ENCODE measurements around the gene JAZF1. TPM values are rescaled to one million over a fixed set of nuclear protein-coding genes. Genes with fewer than 3 reads are reported as not detected.

Gene JAZF1
- total and polyA plus RNA-seq, 2 of the 8 experiments (the other 6 are each of a cell fraction or from before 2014, with no cell fraction given): 2.6 to 21.8 TPM

- Histone ChIP-seq H2AK5ac (ENCODE audit: low read depth, low read length) (no peak overlapping the region), H2BK12ac (ENCODE audit: low read depth, low read length) (no peak overlapping the region), H4K20me1 (replicated peaks in 1 of 2; ENCODE audit: control insufficient read depth in 1 of 2, insufficient read depth in 2 of 2, low read length in 2 of 2) (no peaks in the 10 kb centered on the region), H3K79me1 (ENCODE audit: low read depth, low read length) (no peaks in the 10 kb centered on the region), H3K23ac (ENCODE audit: insufficient read length) (no peak overlapping the region), H3K9me3 (ENCODE audit: insufficient read depth in 2 of 2, low read depth in 1 of 2, low read length in 1 of 2) (0 out of 4 replicates have a peak, but pooled peaks cover 0 to under 1% of the 10 kb centered on the region in 2 experiments), H2AFZ (ENCODE audit: low read length) (no peak overlapping the region), H3K4ac (replicated peaks; ENCODE audit: insufficient read length, low read depth, low read length) (no peak overlapping the region), H3K79me2 (ENCODE audit: control insufficient read depth in 1 of 2, insufficient read depth in 2 of 2, low read length in 2 of 2) (no peaks in the 10 kb centered on the region), H3K23me2 (ENCODE audit: low read depth, low read length) (no peaks in the 10 kb centered on the region), H2BK15ac (ENCODE audit: low read length) (no peak overlapping the region), H3K27ac (ENCODE audit: low read depth, low read length) (no peak overlapping the region), H3K9ac (replicated peaks in 1 of 4; ENCODE audit: extremely low read depth in 1 of 4, low read depth in 3 of 4, low read length in 3 of 4) (no peak overlapping the region), H3K56ac (replicated peaks; ENCODE audit: insufficient read length, low read depth, low read length) (no peak overlapping the region), H3K4me1 (replicated peaks in 1 of 4; ENCODE audit: control insufficient read depth in 3 of 4, insufficient read depth in 4 of 4, low read length in 3 of 4) (no peaks in the 10 kb centered on the region), H2BK20ac (ENCODE audit: low read length) (no peak overlapping the region), H4K91ac (replicated peaks; ENCODE audit: insufficient read length, low read length) (no peak overlapping the region), H3K4me2 (ENCODE audit: insufficient read depth in 1 of 2, low read depth in 2 of 2, low read length in 2 of 2) (no peak overlapping the region), H4K5ac (ENCODE audit: insufficient read length, low read depth, low read length) (no peak overlapping the region), H2BK5ac (ENCODE audit: low read depth, low read length) (no peak overlapping the region), H3K18ac (ENCODE audit: extremely low read depth, low read length) (no peak overlapping the region), H3K36me3 (ENCODE audit: control insufficient read depth in 2 of 4, insufficient read depth in 4 of 4, low read length in 3 of 4) (no peaks in the 10 kb centered on the region), H2BK120ac (replicated peaks; ENCODE audit: low read depth, low read length) (no peak overlapping the region), H3K14ac (ENCODE audit: insufficient read length) (no peak overlapping the region), H4K8ac (ENCODE audit: extremely low read depth, insufficient read depth, low read length) (no peak overlapping the region), H3K4me3 (ENCODE audit: extremely low read depth in 1 of 4, insufficient read depth in 2 of 4, low read depth in 3 of 4, low read length in 4 of 4) (no peak overlapping the region), H3K27me3 (replicated peaks in 1 of 4; ENCODE audit: control insufficient read depth in 3 of 4, extremely low read depth in 1 of 4, insufficient read depth in 3 of 4, low read length in 3 of 4) (no peaks in the 10 kb centered on the region)
- no peak for TF ChIP-seq SIN3A (conservative IDR thresholded peaks at IDR 0.05 in 1 of 2, IDR thresholded peaks at IDR 0.05 in 1 of 2; ENCODE audit: low read depth in 1 of 2, low read length in 2 of 2)
- no peak for TF ChIP-seq CEBPB (IDR thresholded peaks at IDR 0.05; ENCODE audit: low read depth, low read length)
- TF ChIP-seq, protein P1, sequence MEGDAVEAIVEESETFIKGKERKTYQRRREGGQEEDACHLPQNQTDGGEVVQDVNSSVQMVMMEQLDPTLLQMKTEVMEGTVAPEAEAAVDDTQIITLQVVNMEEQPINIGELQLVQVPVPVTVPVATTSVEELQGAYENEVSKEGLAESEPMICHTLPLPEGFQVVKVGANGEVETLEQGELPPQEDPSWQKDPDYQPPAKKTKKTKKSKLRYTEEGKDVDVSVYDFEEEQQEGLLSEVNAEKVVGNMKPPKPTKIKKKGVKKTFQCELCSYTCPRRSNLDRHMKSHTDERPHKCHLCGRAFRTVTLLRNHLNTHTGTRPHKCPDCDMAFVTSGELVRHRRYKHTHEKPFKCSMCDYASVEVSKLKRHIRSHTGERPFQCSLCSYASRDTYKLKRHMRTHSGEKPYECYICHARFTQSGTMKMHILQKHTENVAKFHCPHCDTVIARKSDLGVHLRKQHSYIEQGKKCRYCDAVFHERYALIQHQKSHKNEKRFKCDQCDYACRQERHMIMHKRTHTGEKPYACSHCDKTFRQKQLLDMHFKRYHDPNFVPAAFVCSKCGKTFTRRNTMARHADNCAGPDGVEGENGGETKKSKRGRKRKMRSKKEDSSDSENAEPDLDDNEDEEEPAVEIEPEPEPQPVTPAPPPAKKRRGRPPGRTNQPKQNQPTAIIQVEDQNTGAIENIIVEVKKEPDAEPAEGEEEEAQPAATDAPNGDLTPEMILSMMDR (IDR thresholded peaks at IDR 0.05; ENCODE audit: control extremely low read depth in 1 of 3, insufficient read depth in 1 of 3, low read depth in 1 of 3, low read length in 3 of 3): no peak
- ChIA-PET CTCF (ENCODE audit: partially characterized antibody) (interaction anchor here (0.7 to 1.5 kb wide), 2 partner anchors 12 to 69 kb away, joined by 3 to 4 read pairs; no protein-coding TSS in a partner anchor), POLR2A (ENCODE audit: partially characterized antibody) (no interaction called here)
- 91% methylated on average over 2 of the region's 2 CpGs; no CpG with 5 or more reads in 1 of the 2 experiments for WGBS, 2 experiments (ENCODE audit: extremely low coverage in 1 of 2, insufficient coverage in 1 of 2, insufficient read length in 1 of 2, insufficient replicate concordance in 2 of 2, low coverage in 1 of 2, low lambda C conversion rate in 2 of 2, missing lambda C conversion rate in 1 of 2)
- DNase-seq (ENCODE audit: low read depth in 1 of 2, low spot score in 2 of 2) (no peak), FAIRE-seq (no peak)
Observed at GRCh38 chr7:28008911-28009310, 171.7 kb downstream of the JAZF1 start.

Data from H1 (cell line).